ENCODE data around the gene KIAA1217.

The KIAA1217 gene

GRCh38 chr10:24360282-24361127, 151.6 kb downstream of the KIAA1217 start:
- H3K4me3 ChIP-seq (ENCODE audit: low read depth, low read length) = no peak overlapping the region
- peak; percentile 49; the same call in 1 of the 2 replicates for TF ChIP-seq CTCF (IDR thresholded peaks at IDR 0.05; ENCODE audit: borderline replicate concordance, insufficient read depth, low read depth, low read length)

- TF ChIP-seq CTCF (IDR thresholded peaks at IDR 0.05; ENCODE audit: borderline replicate concordance, insufficient read depth, low read depth, low read length) = no peak
- H3K4me3 ChIP-seq (ENCODE audit: low read depth, low read length) = no peak overlapping the region
Measured at GRCh38 chr10:24363070-24363469, 154.1 kb downstream of the KIAA1217 start.

- TF ChIP-seq CTCF (IDR thresholded peaks at IDR 0.05; ENCODE audit: borderline replicate concordance, insufficient read depth, low read depth, low read length) = no peak
- no peak overlapping the region for H3K4me3 ChIP-seq (ENCODE audit: low read depth, low read length)
Measured at GRCh38 chr10:24367688-24368087, 158.8 kb downstream of the KIAA1217 start.

GRCh38 chr10:24370877-24371276, 161.9 kb downstream of the KIAA1217 start:
- TF ChIP-seq CTCF (IDR thresholded peaks at IDR 0.05; ENCODE audit: borderline replicate concordance, insufficient read depth, low read depth, low read length) = no peak
- no peak overlapping the region for H3K4me3 ChIP-seq (ENCODE audit: low read depth, low read length)

GRCh38 chr10:24371396-24371795, 162.5 kb downstream of the KIAA1217 start:
- H3K4me3 ChIP-seq (ENCODE audit: low read depth, low read length) = no peak overlapping the region
- no peak for TF ChIP-seq CTCF (IDR thresholded peaks at IDR 0.05; ENCODE audit: borderline replicate concordance, insufficient read depth, low read depth, low read length)

GRCh38 chr10:24374134-24374915, 165.4 kb downstream of the KIAA1217 start:
- TF ChIP-seq CTCF (IDR thresholded peaks at IDR 0.05; ENCODE audit: borderline replicate concordance, insufficient read depth, low read depth, low read length) = no peak
- H3K4me3 ChIP-seq (ENCODE audit: low read depth, low read length) = no peak overlapping the region

All from GM12875 (cell line).